PC-9 (cell line): ENCODE data around the gene SEC31B.

ENCODE experiments used
- EZH2 ChIP-seq: fragments of 200-600 bp; sonication (generic); IDR thresholded peaks from 2 replicates; pipeline ENCODE4 v1.8.0; 2017; ENCODE audit warnings: antibody characterized with exemption, low read depth
- TF ChIP-seq, protein P1 (sequence below): fragments of 200-600 bp; sonication (generic); conservative IDR thresholded peaks from 2 replicates; pipeline ENCODE4 v1.6.1; 2017; ENCODE audit warnings: mixed run types, antibody characterized with exemption, mild to moderate bottlenecking, moderate library complexity

DNA sequence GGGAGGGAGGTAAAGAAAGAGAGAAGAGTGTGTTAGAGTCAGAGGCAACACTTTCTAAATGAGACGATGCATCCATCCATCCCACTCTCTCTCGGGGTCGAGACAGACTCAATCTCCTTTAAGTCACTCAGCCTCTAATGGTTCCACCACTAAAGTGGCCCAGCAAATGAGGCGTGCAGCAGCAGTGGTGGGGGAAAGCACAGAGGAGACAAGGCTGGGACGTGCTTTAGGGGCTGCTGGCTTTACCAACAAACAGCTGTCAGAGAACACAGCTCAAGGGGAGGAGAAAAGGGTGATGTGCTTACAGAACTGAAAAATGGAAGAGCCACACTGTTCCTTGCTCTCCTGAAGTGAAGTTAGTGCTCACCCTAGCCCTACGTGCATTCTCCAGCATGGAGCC is 4.5 kb upstream of the SEC31B start:
- TF ChIP-seq, protein P1, sequence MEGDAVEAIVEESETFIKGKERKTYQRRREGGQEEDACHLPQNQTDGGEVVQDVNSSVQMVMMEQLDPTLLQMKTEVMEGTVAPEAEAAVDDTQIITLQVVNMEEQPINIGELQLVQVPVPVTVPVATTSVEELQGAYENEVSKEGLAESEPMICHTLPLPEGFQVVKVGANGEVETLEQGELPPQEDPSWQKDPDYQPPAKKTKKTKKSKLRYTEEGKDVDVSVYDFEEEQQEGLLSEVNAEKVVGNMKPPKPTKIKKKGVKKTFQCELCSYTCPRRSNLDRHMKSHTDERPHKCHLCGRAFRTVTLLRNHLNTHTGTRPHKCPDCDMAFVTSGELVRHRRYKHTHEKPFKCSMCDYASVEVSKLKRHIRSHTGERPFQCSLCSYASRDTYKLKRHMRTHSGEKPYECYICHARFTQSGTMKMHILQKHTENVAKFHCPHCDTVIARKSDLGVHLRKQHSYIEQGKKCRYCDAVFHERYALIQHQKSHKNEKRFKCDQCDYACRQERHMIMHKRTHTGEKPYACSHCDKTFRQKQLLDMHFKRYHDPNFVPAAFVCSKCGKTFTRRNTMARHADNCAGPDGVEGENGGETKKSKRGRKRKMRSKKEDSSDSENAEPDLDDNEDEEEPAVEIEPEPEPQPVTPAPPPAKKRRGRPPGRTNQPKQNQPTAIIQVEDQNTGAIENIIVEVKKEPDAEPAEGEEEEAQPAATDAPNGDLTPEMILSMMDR = no peak
- no peak for TF ChIP-seq EZH2
